Epithelial cell of proximal tubule (primary cell): Measurements from ENCODE around the gene DRD5. TPM values are rescaled to one million over a fixed set of nuclear protein-coding genes. Genes with fewer than 3 reads are reported as not detected.

Experiments
- DNase-seq: peaks from one replicate; pipeline ENCODE4 v3.0.0-alpha.2; 2011; ENCODE audit warnings: low read depth
- H3K4me3 ChIP-seq: 2 replicates; pipeline ENCODE4 v1.5.1; 2011; ENCODE audit warnings: low read depth, mild to moderate bottlenecking, low read length
- CTCF ChIP-seq: conservative IDR thresholded peaks from 2 replicates; pipeline ENCODE4 v1.5.1; 2012; ENCODE audit warnings: low read depth, mild to moderate bottlenecking, low read length
- total RNA-seq: library from RNA; depleted of rRNA; stranded (reverse); fragments of >200 nt; gene quantifications from 2 replicates; pipeline ENCODE4 v1.2.3, GENCODE V29; 2015

The DRD5 gene
- total RNA-seq, 1 donor from 2014 or later: not detected

- no peak for TF ChIP-seq CTCF
- DNase-seq: no peak
- H3K4me3 ChIP-seq: no peak overlapping the region
Observed at GRCh38 chr4:9816285-9816684, 34.9 kb downstream of the DRD5 start.

GRCh38 chr4:9820343-9820742, 38.9 kb downstream of the DRD5 start:
- H3K4me3 ChIP-seq: no peak overlapping the region
- no peak for TF ChIP-seq CTCF
- no peak for DNase-seq

- no peak overlapping the region for H3K4me3 ChIP-seq
- no peak for TF ChIP-seq CTCF
- no peak for DNase-seq
Observed at GRCh38 chr4:9825049-9825448, 43.6 kb downstream of the DRD5 start.

- no peak overlapping the region for H3K4me3 ChIP-seq
- no peak for TF ChIP-seq CTCF
- no peak for DNase-seq
Observed at GRCh38 chr4:9826551-9826950, 45.1 kb downstream of the DRD5 start.

- no peak for TF ChIP-seq CTCF
- no peak for DNase-seq
- H3K4me3 ChIP-seq: no peak overlapping the region
Observed at GRCh38 chr4:9832640-9833039, 51.2 kb downstream of the DRD5 start.

GRCh38 chr4:9833421-9833820, 52.0 kb downstream of the DRD5 start:
- no peak overlapping the region for H3K4me3 ChIP-seq
- TF ChIP-seq CTCF: no peak
- DNase-seq: no peak

Other genes starting within 250 kb of the DRD5 start
- gene SLC2A9, start 239.9 kb downstream of the DRD5 start, total RNA-seq: 0.80 and 2.0 TPM in 2 replicates